ENCODE data around the gene SDK1. TPM values are rescaled to one million over a fixed set of nuclear protein-coding genes. Genes with fewer than 3 reads are reported as not detected.
"Not testable (repeated sequence)": the region's sequence is repeated elsewhere in the genome, so short reads cannot be mapped to it uniquely, and the experiment has no call there.

SDK1 gene
- total RNA-seq, 2 experiments from 2014 or later = 0.25 to 0.78 TPM

DNA sequence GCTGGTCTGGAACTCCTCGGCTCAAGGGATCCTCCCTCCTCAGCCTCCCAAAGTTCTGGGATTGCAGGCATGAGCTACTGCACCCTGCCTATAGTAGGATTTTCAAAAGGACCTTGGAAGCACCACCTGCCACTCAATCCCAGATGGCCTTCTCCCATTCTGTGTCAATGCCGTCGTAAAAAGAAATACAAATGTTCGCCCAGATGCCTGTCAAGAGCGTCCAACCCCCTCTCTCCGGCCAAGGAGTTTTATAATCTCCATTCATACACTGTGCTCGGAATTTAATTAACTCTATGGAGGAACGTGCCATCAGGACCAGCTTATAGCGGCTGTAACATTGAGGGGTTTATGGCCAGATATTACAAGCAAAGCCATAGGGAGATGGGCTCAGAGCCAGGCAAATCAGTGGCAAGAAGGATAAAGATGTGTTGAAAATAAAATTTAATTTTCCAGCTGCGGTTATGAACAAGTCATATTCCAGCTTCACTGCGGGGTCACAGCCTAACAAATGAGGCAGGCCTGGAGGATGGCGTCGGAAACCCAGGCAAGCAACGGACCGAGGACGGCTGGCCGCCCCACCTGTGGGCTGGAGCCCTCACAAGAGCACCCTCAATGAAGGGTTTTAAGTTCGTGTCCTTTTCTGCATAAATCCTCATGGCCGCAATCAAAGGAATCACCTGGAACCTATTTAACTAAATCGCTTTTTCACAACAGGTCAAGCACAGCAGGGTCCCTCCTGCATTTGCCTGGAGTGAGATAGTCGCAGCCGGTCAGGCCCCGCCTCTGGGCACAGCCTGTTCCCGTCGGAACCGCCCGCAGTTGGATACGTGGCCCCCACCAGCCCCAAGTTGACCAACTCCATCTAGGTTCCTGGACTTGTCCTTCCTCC, 1006.5 kb downstream of the SDK1 start:
- TF ChIP-seq, protein P1, sequence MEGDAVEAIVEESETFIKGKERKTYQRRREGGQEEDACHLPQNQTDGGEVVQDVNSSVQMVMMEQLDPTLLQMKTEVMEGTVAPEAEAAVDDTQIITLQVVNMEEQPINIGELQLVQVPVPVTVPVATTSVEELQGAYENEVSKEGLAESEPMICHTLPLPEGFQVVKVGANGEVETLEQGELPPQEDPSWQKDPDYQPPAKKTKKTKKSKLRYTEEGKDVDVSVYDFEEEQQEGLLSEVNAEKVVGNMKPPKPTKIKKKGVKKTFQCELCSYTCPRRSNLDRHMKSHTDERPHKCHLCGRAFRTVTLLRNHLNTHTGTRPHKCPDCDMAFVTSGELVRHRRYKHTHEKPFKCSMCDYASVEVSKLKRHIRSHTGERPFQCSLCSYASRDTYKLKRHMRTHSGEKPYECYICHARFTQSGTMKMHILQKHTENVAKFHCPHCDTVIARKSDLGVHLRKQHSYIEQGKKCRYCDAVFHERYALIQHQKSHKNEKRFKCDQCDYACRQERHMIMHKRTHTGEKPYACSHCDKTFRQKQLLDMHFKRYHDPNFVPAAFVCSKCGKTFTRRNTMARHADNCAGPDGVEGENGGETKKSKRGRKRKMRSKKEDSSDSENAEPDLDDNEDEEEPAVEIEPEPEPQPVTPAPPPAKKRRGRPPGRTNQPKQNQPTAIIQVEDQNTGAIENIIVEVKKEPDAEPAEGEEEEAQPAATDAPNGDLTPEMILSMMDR (IDR thresholded peaks at IDR 0.05) = no peak
- Mint-ChIP-seq H3K4me1 (ENCODE audit: low read depth) (no peaks in the 10 kb centered on the region), H3K9me3 (no peaks in the 10 kb centered on the region), H3K36me3 (ENCODE audit: low read depth) (no peaks in the 10 kb centered on the region), H3K27ac (no peak overlapping the region), H3K4me3 (no peak overlapping the region), H3K27me3 (no peaks in the 10 kb centered on the region)
- ChIA-PET CTCF (interaction anchor here (0.7 to 1.3 kb wide), 2 partner anchors 10 to 15 kb away, joined by 3 read pairs; no protein-coding TSS in a partner anchor), POLR2A (no interaction called here)
- ATAC-seq (no peak), DNase-seq (no peak)
- intact Hi-C loops (cut with micrococcal nuclease) = no loop called here

DNA sequence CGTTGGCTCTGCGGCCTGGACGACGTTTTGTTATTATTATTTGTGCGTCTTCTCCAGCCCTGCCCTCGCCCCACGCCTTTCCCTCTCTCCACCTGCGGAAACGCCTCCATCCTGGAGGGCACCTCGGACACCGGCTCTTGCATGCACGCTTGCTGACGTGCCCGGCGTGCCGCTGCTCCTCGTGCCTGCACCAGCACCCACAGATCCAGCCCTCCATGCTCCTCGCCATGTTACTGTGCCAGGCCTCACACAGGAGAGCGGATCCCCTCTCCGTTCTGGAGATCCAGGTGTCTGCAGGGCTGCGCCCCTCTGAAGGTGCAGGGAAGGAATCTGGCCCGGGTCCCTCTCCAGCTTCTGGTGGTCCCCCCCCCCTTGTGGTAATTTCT, 1007.1 kb downstream of the SDK1 start:
- H3K4me3 Mint-ChIP-seq = no peak overlapping the region
- intact Hi-C loops (cut with micrococcal nuclease) = no loop called here

DNA sequence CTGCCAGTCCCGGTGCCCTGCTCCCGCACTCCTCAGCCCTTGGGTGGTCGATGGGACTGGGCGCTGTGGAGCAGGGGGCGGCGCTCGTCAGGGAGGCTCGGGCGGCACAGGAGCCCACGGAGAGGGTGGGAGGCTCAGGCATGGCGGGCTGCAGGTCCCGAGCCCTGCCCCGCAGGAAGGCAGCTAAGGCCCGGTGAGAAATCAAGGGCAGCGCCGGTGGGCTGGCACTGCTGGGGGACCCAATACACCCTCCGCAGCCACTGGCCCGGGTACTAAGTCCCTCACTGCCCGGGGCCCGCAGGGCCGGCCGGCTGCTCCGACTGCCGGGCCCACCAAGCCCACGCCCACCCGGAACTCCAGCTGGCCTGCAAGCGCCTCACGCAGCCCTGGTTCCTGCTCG, 1012.9 kb downstream of the SDK1 start:
- DNase-seq, POLR2A ChIA-PET, ATAC-seq: not testable (repeated sequence)

More for the DNA sequence above, 1007.1 kb downstream of the SDK1 start:
- no peak for ATAC-seq
- TF ChIP-seq, protein P1 (IDR thresholded peaks at IDR 0.05) = no peak
- ChIA-PET CTCF (no interaction called here), POLR2A (no interaction called here)
- H3K9me3 Mint-ChIP-seq = no peaks in the 10 kb centered on the region
- no peaks in the 10 kb centered on the region for H3K27me3 Mint-ChIP-seq
- H3K4me1 Mint-ChIP-seq (ENCODE audit: low read depth) = no peaks in the 10 kb centered on the region
- DNase-seq = no peak
- H3K36me3 Mint-ChIP-seq (ENCODE audit: low read depth) = no peaks in the 10 kb centered on the region
- no peak overlapping the region for H3K27ac Mint-ChIP-seq

DNA sequence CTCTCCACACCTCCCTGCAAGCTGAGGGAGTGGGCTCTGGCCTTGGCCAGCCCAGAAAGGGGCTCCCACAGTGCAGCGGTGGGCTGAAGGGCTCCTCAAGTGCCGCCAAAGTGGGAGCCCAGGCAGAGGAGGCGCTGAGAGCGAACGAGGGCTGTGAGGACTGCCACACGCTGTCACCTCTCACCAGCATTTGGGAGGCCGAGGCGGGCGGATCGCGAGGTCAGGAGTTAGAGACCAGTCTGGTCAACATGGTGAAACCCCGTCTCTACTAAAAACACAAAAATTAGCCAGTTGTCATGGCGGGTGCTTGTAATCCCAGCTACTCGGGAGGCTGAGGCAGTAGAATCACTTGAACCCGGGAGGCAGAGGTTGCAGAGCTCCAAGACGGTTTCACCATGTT, 1013.3 kb downstream of the SDK1 start:
- H3K4me3 Mint-ChIP-seq; DNase-seq; H3K27me3 Mint-ChIP-seq; H3K9me3 Mint-ChIP-seq; intact Hi-C loops (cut with micrococcal nuclease); H3K36me3 Mint-ChIP-seq (ENCODE audit: low read depth); POLR2A ChIA-PET; H3K4me1 Mint-ChIP-seq (ENCODE audit: low read depth); H3K27ac Mint-ChIP-seq; CTCF ChIA-PET; ATAC-seq: not testable (repeated sequence)

More for the DNA sequence above, 1012.9 kb downstream of the SDK1 start:
- intact Hi-C loops (cut with micrococcal nuclease); H3K9me3 Mint-ChIP-seq; H3K27me3 Mint-ChIP-seq; H3K4me3 Mint-ChIP-seq; H3K4me1 Mint-ChIP-seq (ENCODE audit: low read depth); H3K36me3 Mint-ChIP-seq (ENCODE audit: low read depth); CTCF ChIA-PET; H3K27ac Mint-ChIP-seq: not testable (repeated sequence)

Measured in activated CD8-positive, alpha-beta T cell treated with anti-CD3 and anti-CD28 coated beads for 36 hours (primary cell).